Spleen (tissue), 7 donors: ENCODE results near the gene EBLN2.

Experiments used
- CTCF ChIP-seq, 11 experiments: fragments of 200-600 bp in 7 of 11; fragments of 450-650 bp in 4 of 11; sonication (generic) in 4 of 11; IDR thresholded peaks in 8 of 11; conservative IDR thresholded peaks in 3 of 11; 1 replicate in 7 of 11; 2 replicates in 4 of 11; pipeline versions ENCODE4 v1.4.0 to v1.8.0; 2016 to 2021; ENCODE audit warnings: antibody characterized with exemption in 11 of 11, inconsistent platforms in 4 of 11, mild to moderate bottlenecking in 1 of 11
- POLR2A ChIP-seq, 3 donors: fragments of 450-650 bp; IDR thresholded peaks; one replicate each; pipeline ENCODE4 v1.5.1; 2017; ENCODE audit warnings: antibody characterized with exemption in 3 of 3, mild to moderate bottlenecking in 1 of 3
- donor health status: DM: no; HTN: no; CAD: no; lungs with moderate emphysema.
- donor health status: DM: no; HTN: no; CAD: no.
- donor health status: DM: no; HTN: no; CAD: no.

GRCh38 chr3:73084170-73084569 is 22.7 kb downstream of the EBLN2 start:
- no peak for TF ChIP-seq CTCF (IDR thresholded peaks at IDR 0.05 in 8 of 11, conservative IDR thresholded peaks at IDR 0.05 in 3 of 11)
- TF ChIP-seq POLR2A (IDR thresholded peaks at IDR 0.05): no peak
